ENCODE data around the gene TMEM40.

DNA sequence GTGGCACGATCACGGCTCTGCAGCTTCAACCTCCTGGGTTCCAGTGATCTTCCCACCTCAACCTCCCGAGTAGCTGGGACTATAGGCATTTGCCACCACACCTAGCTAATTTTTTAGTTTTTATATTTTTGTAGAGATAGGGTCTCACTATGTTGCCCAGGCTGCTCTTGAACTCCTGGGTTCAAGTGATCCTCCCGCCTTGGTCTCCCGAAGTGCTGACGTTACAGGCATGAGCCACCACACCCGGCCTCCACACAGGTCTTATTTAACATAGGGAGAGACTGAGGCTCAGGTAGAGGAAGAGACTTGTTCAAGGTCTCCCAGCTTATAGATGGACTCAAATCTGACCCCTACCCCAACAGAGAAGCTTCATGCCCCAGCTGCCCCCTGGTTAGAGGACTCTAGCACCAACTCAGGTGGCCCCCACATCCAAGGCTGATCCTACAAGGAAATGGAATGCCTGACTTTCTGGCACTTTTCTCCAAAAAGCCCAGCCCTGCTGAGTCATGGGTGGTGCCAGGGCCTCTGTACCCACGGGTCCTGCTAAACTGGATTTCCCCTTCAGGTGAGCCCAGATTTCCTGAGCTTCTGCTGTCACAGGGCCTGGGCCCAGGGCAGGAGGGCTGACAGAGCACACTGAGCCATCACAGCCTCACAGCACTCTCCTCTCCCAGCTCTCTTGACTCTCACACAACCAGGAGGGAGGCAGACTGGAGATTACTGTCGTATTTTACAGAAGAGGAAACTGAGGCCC, 5.6 kb downstream of the TMEM40 start:
- TF ChIP-seq CTCF (CRISPR knock-in tag; IDR thresholded peaks at IDR 0.05), result no peak
- no peak for TF ChIP-seq FOXP4 (CRISPR knock-in tag; IDR thresholded peaks at IDR 0.05)
- TF ChIP-seq, protein P1, sequence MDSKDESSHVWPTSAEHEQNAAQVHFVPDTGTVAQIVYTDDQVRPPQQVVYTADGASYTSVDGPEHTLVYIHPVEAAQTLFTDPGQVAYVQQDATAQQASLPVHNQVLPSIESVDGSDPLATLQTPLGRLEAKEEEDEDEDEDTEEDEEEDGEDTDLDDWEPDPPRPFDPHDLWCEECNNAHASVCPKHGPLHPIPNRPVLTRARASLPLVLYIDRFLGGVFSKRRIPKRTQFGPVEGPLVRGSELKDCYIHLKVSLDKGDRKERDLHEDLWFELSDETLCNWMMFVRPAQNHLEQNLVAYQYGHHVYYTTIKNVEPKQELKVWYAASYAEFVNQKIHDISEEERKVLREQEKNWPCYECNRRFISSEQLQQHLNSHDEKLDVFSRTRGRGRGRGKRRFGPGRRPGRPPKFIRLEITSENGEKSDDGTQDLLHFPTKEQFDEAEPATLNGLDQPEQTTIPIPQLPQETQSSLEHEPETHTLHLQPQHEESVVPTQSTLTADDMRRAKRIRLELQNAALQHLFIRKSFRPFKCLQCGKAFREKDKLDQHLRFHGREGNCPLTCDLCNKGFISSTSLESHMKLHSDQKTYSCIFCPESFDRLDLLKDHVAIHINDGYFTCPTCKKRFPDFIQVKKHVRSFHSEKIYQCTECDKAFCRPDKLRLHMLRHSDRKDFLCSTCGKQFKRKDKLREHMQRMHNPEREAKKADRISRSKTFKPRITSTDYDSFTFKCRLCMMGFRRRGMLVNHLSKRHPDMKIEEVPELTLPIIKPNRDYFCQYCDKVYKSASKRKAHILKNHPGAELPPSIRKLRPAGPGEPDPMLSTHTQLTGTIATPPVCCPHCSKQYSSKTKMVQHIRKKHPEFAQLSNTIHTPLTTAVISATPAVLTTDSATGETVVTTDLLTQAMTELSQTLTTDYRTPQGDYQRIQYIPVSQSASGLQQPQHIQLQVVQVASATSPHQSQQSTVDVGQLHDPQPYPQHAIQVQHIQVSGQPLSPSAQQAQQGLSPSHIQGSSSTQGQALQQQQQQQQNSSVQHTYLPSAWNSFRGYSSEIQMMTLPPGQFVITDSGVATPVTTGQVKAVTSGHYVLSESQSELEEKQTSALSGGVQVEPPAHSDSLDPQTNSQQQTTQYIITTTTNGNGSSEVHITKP (CRISPR knock-in tag; IDR thresholded peaks at IDR 0.05; ENCODE audit: low read depth), result no peak
- no peak for TF ChIP-seq SP1 (IDR thresholded peaks at IDR 0.05)
- TF ChIP-seq SP1 (CRISPR knock-in tag; IDR thresholded peaks at IDR 0.05), result no peak
